GOT3 (cell line): ENCODE results near the gene NAALADL2.
"Not testable (repeated sequence)": the region's sequence is repeated elsewhere in the genome, so short reads cannot be mapped to it uniquely, and the experiment has no call there.

Experiments
- DNase-seq: peaks from one replicate; lab custom pipeline; 2025; ENCODE audit warnings: mixed read lengths; lab: John Stamatoyannopoulos, UW

NAALADL2 gene

GRCh38 chr3:175371187-175371586, 512.1 kb downstream of the NAALADL2 start:
- not testable (repeated sequence) for DNase-seq

GRCh38 chr3:175374705-175375104, 515.6 kb downstream of the NAALADL2 start:
- no peak for DNase-seq

GRCh38 chr3:175378348-175378747, 519.2 kb downstream of the NAALADL2 start:
- DNase-seq = no peak

- DNase-seq = no peak
Measured at GRCh38 chr3:175381685-175382084, 522.6 kb downstream of the NAALADL2 start.

- DNase-seq = no peak
Measured at GRCh38 chr3:175383371-175383770, 524.2 kb downstream of the NAALADL2 start.

- DNase-seq = no peak
Measured at GRCh38 chr3:175383813-175384212, 524.7 kb downstream of the NAALADL2 start.

GRCh38 chr3:175384569-175384968, 525.4 kb downstream of the NAALADL2 start:
- no peak for DNase-seq

- DNase-seq = no peak
Measured at GRCh38 chr3:175386630-175387029, 527.5 kb downstream of the NAALADL2 start.

GRCh38 chr3:175389560-175389959, 530.4 kb downstream of the NAALADL2 start:
- DNase-seq = no peak

- no peak for DNase-seq
Measured at GRCh38 chr3:175391601-175392000, 532.5 kb downstream of the NAALADL2 start.

GRCh38 chr3:175392653-175393052, 533.5 kb downstream of the NAALADL2 start:
- no peak for DNase-seq

GRCh38 chr3:175397372-175397771, 538.2 kb downstream of the NAALADL2 start:
- no peak for DNase-seq

GRCh38 chr3:175398676-175399075, 539.5 kb downstream of the NAALADL2 start:
- DNase-seq = no peak

GRCh38 chr3:175399156-175399840, 540.2 kb downstream of the NAALADL2 start:
- DNase-seq = no peak

- no peak for DNase-seq
Measured at GRCh38 chr3:175404027-175404426, 544.9 kb downstream of the NAALADL2 start.

- no peak for DNase-seq
Measured at GRCh38 chr3:175404621-175405020, 545.5 kb downstream of the NAALADL2 start.

GRCh38 chr3:175410251-175410650, 551.1 kb downstream of the NAALADL2 start:
- no peak for DNase-seq

GRCh38 chr3:175411405-175411804, 552.3 kb downstream of the NAALADL2 start:
- DNase-seq = no peak

GRCh38 chr3:175411946-175412345, 552.8 kb downstream of the NAALADL2 start:
- DNase-seq = no peak

- no peak for DNase-seq
Measured at GRCh38 chr3:175413926-175414325, 554.8 kb downstream of the NAALADL2 start.

- no peak for DNase-seq
Measured at GRCh38 chr3:175416600-175416999, 557.5 kb downstream of the NAALADL2 start.

GRCh38 chr3:175417426-175417825, 558.3 kb downstream of the NAALADL2 start:
- DNase-seq = no peak

GRCh38 chr3:175421902-175422301, 562.8 kb downstream of the NAALADL2 start:
- DNase-seq = no peak

- no peak for DNase-seq
Measured at GRCh38 chr3:175422744-175423143, 563.6 kb downstream of the NAALADL2 start.
